HuH-7 (cell line): ENCODE results near the gene CD1D.
"Not testable (repeated sequence)": the region's sequence is repeated elsewhere in the genome, so short reads cannot be mapped to it uniquely, and the experiment has no call there.

Source experiments
- DNase-seq: peaks from one replicate; pipeline ENCODE4 v3.0.0; 2011; ENCODE audit warnings: low spot score

CD1D gene

GRCh38 chr1:158176849-158177699 is 3.6 kb upstream of the CD1D start:
- not testable (repeated sequence) for DNase-seq

DNA sequence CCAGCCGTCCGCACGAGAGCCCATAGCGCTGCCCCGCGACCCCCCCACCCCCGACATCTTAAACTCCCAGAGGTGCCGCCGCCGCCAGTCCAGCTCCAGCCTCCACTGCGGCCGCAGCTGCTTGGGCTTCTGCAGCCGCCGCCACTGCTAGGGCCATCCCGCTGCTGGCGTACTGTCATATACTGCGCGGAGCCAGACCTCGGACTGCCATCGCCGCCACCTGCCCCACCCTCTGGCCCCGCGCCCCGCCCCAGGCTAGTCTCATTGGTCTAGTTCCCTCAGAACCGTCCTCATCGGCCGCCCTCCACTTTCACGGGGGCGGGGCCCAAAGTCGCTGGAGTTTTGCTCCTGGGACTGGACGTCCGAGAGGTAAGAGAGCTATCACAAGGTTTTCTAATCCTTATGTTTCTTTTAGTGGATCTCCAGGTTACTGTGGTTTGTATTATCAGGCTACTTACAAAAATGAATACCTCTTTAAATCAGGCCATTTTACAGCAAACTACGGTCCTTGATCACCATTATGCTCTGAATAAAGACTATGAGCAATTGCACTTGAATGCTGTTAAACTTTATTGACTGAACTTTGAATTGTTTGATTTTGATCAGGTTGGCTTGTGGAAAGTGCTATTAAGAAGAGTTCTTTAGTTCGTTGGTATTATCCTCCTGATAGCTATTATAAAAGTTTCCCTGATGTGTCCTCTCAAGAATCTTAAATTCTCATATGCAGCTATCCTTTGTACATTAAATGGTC is 2.8 kb upstream of the CD1D start:
- DNase-seq: no peak

DNA sequence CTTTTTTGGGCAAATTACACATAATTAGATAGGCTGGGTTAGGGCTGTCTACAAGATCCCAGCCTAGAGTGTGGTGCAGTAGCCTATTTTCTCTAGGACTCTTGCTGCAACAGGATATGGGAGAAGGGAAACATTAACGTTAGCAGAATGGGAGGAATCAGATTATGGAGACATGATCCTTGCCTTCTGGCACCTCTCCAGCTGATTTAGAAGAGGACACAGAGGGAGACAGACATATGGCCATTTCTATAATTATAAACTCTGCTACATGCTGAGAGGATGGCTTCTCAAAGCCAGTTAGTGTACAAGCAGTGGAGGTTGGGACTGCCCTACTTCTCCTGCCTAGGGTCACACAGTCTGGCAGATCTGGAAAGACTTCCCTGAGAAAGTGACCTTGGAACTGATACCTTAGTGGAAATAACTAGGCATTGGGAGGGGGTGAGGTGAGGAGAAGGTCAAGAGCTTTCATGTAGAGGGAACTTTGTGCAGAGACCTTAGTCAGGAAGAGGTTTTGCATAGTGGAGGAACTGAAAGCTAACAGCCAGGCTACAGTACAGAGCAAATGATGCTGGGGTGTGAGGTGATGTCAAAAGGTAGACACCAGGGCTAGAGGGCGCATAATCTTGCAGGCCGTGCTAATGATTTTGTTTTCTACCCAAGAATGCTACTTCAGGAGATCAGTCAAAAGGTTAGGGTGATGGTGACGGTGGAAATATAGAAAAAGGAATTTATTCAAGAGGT is 1.2 kb upstream of the CD1D start:
- DNase-seq: no peak

DNA sequence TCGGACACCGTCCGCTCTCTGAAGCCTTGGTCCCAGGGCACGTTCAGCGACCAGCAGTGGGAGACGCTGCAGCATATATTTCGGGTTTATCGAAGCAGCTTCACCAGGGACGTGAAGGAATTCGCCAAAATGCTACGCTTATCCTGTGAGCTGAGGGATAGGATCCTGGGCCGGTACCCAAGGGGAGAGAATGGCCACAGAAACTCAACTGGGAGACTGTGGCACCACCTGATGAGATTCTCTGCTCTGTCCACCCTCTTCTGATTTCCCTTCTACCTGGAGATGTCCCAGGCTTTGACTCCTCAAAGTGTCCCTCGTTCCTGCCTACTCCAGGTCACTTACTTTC is 855 bp downstream of the CD1D start:
- DNase-seq: no peak

- DNase-seq: no peak
Observed at GRCh38 chr1:158185770-158186169, 5.1 kb downstream of the CD1D start.

GRCh38 chr1:158186180-158186579 is 5.5 kb downstream of the CD1D start:
- no peak for DNase-seq

GRCh38 chr1:158188611-158189010 is 7.9 kb downstream of the CD1D start:
- DNase-seq: no peak

- no peak for DNase-seq
Observed at GRCh38 chr1:158189624-158190023, 8.9 kb downstream of the CD1D start.

DNA sequence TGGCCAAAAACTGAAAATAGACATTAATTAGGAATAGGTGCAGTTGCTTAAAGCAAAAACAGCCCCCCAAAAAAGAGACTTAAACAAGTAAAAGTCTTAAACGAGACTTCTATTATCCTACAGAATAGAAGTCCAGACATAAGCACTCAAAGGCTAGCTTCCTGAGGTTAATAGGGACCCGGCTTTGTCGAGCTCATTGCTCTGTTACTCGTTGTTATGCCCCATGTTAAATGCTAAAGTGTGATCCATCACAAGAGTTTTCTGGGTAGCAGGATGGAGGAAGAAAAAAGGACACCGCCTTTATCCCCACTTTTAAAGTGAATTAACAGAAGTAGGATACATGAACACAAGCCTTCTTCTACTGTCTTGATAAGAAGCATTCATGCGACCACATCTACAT is 10.6 kb downstream of the CD1D start:
- DNase-seq: no peak

- no peak for DNase-seq
Observed at GRCh38 chr1:158196461-158196860, 15.8 kb downstream of the CD1D start.

DNA sequence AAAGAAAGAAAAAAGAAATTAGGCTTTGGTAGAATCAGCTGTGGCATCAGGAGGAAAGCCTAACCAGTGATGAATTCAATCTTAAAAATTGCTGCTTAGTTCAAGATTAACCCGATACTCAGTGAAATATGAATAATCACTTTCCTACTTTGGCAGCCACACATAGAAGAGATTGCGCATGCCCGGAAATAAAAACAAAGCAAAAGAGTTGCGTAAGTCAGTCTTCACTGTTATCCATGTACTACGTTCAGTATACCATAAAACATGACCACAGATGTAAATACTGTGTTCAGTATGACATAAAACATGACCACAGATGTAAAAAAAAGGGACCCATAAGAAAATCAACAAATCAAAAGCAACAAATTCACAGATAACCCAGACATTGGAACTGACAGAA is 19.2 kb downstream of the CD1D start:
- DNase-seq: no peak

- DNase-seq: no peak
Observed at GRCh38 chr1:158200527-158200926, 19.8 kb downstream of the CD1D start.

DNA sequence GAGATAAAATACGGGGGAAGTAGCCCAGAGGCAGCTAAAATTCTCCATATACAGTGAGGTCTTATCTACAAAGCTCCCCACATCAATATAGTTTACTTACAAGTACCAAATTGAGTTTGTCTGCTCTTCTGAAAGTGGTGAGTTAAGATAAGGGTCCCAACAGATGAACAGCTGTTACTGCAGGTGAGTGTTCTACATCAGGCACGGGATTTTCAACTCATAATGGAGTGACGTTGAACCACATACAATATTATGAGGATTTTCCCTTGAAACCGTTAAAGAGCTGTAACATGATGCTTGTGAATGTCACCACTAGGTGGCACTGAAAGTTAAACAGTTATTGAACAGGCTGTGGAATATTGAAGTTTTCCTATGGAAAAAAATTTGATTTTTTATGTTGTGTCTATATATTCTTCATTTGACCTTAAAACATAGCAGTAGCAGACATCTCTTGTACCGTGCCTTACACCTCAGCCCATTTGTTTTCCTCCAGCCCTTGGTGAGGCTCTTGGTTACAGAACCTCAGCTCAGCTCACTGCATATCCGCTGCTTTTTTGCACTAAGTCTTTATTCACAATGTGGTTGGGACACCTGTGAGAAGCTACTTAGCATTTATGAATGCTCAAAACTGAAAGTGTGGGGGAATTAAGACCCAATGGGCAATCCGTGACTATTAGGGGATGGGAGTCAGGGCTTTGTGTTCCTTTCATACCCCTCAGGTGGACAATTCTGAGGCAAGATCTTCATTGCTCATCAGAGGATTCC is 23.2 kb downstream of the CD1D start:
- peak; percentile 43 for DNase-seq

- DNase-seq: no peak
Observed at GRCh38 chr1:158204458-158204827, 23.7 kb downstream of the CD1D start.

DNA sequence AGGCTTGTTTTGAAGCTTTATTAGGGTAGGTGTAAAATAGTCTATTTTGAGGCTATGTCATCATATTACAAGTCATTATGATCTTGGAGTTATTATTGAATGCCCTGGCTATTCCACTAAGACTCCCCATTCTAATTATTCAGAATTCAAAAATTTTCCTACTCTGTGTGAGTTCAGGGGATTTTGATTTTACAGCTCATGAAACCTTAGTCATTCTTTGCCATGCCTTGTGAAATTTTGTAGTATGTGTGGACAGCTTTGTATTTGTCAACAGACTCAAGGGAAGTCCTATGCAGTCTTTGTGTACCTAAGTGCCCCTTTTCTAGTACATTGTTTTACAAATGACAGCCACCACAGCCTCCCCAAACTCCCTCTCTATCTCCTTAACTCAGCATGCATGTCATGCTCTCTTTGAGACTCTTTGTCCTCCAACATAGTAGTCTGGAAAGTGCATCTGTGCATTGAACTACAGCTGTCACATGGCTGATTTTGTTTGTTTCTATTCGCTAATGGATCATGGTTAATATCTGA is 28.0 kb downstream of the CD1D start:
- DNase-seq: no peak

DNA sequence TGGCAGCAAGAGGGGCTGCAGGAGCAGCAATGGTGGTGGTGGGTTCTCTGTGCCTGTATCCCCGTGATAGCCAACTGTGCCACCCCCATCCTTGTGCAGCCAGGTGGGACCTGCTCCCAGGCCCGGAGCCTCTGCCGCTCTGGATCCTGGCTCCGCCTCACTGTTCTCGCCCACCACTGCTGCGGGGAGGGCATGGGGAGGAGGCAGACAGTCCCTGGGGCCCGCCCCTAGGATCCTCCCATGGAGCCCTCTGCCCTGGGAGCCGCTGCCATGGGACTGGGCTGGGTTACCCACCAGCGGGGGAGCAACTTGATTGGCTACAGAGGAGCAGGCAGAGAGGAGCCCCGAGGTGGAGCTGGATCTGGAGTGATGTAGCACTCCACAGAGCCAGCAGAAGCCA is 31.6 kb downstream of the CD1D start:
- no peak for DNase-seq

- not testable (repeated sequence) for DNase-seq
Observed at GRCh38 chr1:158223445-158223844, 42.8 kb downstream of the CD1D start.

- DNase-seq: no peak
Observed at GRCh38 chr1:158227904-158228623, 47.4 kb downstream of the CD1D start.
